Measurements from ENCODE around the gene TIAL1.
"Not testable (repeated sequence)": the region's sequence is repeated elsewhere in the genome, so short reads cannot be mapped to it uniquely, and the experiment has no call there.

The TIAL1 gene

GRCh38 chr10:119614686-119615085, 17.9 kb upstream of the TIAL1 start:
- no peak for DNase-seq (ENCODE audit: low read depth in 1 of 2, low spot score in 1 of 2)

- DNase-seq (ENCODE audit: low read depth in 1 of 2, low spot score in 1 of 2): no peak
These were observed 17.0 kb upstream of the TIAL1 start for GRCh38 chr10:119613741-119614140.

GRCh38 chr10:119611433-119611832, 14.7 kb upstream of the TIAL1 start:
- DNase-seq (ENCODE audit: low read depth in 1 of 2, low spot score in 1 of 2): no peak

GRCh38 chr10:119609516-119609915, 12.8 kb upstream of the TIAL1 start:
- DNase-seq (ENCODE audit: low read depth in 1 of 2, low spot score in 1 of 2): no peak

GRCh38 chr10:119608316-119609155, 11.8 kb upstream of the TIAL1 start:
- peak in 1 of 2 donors; percentile 30 for DNase-seq (ENCODE audit: low read depth in 1 of 2, low spot score in 1 of 2)

GRCh38 chr10:119604468-119604867, 7.7 kb upstream of the TIAL1 start:
- no peak for DNase-seq (ENCODE audit: low read depth in 1 of 2, low spot score in 1 of 2)

- DNase-seq (ENCODE audit: low read depth in 1 of 2, low spot score in 1 of 2): peak in 1 of 2 donors; percentile 9
These were observed 5.7 kb upstream of the TIAL1 start for GRCh38 chr10:119602241-119603095.

GRCh38 chr10:119598397-119598796, 1.6 kb upstream of the TIAL1 start:
- DNase-seq (ENCODE audit: low read depth in 1 of 2, low spot score in 1 of 2): no peak

GRCh38 chr10:119597405-119598186, 832 bp upstream of the TIAL1 start:
- no peak for DNase-seq (ENCODE audit: low read depth in 1 of 2, low spot score in 1 of 2)

- DNase-seq (ENCODE audit: low read depth in 1 of 2, low spot score in 1 of 2): peak; percentile 46 to 65
These were observed 868 bp downstream of the TIAL1 start for GRCh38 chr10:119595676-119596515.

GRCh38 chr10:119595134-119595675, 1.6 kb downstream of the TIAL1 start:
- no peak for DNase-seq (ENCODE audit: low read depth in 1 of 2, low spot score in 1 of 2)

- no peak for DNase-seq (ENCODE audit: low read depth in 1 of 2, low spot score in 1 of 2)
These were observed 8.7 kb downstream of the TIAL1 start for GRCh38 chr10:119588071-119588470.

- DNase-seq (ENCODE audit: low read depth in 1 of 2, low spot score in 1 of 2): no peak
These were observed 18.4 kb downstream of the TIAL1 start for GRCh38 chr10:119578355-119578754.

- DNase-seq (ENCODE audit: low read depth in 1 of 2, low spot score in 1 of 2): no peak
These were observed 20.8 kb downstream of the TIAL1 start for GRCh38 chr10:119575991-119576390.

- DNase-seq (ENCODE audit: low read depth in 1 of 2, low spot score in 1 of 2): peak in 1 of 2 donors; percentile 5
These were observed 21.3 kb downstream of the TIAL1 start for GRCh38 chr10:119575506-119575905.

- DNase-seq (ENCODE audit: low read depth in 1 of 2, low spot score in 1 of 2): no peak
These were observed 28.8 kb downstream of the TIAL1 start for GRCh38 chr10:119567978-119568377.

- no peak for DNase-seq (ENCODE audit: low read depth in 1 of 2, low spot score in 1 of 2)
These were observed 34.7 kb downstream of the TIAL1 start for GRCh38 chr10:119562097-119562496.

GRCh38 chr10:119559511-119559910, 37.3 kb downstream of the TIAL1 start:
- DNase-seq (ENCODE audit: low read depth in 1 of 2, low spot score in 1 of 2): not testable (repeated sequence)

- not testable (repeated sequence) for DNase-seq (ENCODE audit: low read depth in 1 of 2, low spot score in 1 of 2)
These were observed 40.7 kb downstream of the TIAL1 start for GRCh38 chr10:119556081-119556480.

GRCh38 chr10:119555178-119555784, 41.5 kb downstream of the TIAL1 start:
- DNase-seq (ENCODE audit: low read depth in 1 of 2, low spot score in 1 of 2): no peak
